HG02970 (cell line): Measurements from ENCODE around the gene OR14A16.

Experiments
- ATAC-seq: cut with Tn5 transposase; IDR thresholded peaks from one replicate; pipeline ENCODE4 v1.9.1; 2021; ENCODE audit warnings: mild to moderate bottlenecking, moderate library complexity, moderate number of reproducible peaks; ENCODE audit not compliant: unreplicated experiment, low FRiP score

The OR14A16 gene, protein sequence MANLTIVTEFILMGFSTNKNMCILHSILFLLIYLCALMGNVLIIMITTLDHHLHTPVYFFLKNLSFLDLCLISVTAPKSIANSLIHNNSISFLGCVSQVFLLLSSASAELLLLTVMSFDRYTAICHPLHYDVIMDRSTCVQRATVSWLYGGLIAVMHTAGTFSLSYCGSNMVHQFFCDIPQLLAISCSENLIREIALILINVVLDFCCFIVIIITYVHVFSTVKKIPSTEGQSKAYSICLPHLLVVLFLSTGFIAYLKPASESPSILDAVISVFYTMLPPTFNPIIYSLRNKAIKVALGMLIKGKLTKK

DNA sequence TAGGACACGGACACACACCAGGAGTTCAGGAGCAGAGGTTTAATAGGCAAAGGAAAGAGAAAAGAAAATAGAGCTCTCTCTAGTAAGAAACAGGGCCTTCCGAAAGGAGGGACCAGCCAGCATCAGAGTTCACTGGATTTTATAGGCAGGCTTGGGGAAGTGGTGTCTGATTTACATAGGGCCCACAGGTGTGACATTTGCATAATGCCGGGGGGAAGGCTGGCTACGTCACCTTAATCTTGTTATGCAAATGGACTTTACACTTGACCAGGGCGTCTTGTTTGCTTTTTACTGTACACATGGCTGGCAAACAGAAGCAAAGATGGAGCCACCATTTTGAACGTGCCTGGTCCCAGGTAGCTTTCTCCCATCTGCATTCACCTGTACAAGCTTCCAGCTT, at the start of gene OR14A16:
OR14A16 (minus strand) TSS at position 97 of the 400 bp plus-strand sequence. CDS start 8,390 bp downstream, outside the sequence.
- ATAC-seq, result no peak

DNA sequence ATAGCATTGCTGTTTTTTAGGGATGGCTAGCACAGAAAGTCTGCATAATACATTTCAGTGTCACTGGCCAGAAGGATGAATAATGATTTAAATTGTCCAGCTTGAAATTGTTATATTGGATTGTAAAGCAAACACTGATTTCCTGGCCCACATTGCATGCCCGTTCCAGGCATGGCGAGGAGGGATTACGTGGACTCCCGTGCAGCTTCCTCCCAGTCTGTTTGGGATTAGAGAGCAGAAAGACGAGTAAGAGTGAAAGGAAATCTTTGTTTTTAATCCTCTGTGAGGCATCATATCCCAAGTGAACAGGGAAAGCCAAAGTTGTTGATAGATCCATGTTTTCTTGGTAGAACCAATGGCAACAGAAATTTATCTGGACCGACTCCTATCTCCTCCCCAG, 41.5 kb upstream of the OR14A16 start:
- no peak for ATAC-seq

DNA sequence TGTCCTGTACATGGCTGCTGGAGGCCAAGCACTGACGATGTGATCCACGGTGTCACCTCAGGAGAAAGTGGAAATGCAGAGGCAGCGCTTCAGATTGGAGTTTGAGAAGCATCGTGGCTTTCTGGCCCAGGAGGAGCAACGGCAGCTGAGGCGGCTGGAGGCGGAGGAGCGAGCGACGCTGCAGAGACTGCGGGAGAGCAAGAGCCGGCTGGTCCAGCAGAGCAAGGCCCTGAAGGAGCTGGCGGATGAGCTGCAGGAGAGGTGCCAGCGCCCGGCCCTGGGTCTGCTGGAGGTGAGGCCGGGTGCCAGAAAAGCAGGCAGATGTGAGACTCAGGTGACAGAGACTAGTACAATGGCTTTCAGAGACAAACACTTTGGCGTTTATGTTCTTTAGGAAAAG, 40.7 kb upstream of the OR14A16 start:
- ATAC-seq, result no peak

DNA sequence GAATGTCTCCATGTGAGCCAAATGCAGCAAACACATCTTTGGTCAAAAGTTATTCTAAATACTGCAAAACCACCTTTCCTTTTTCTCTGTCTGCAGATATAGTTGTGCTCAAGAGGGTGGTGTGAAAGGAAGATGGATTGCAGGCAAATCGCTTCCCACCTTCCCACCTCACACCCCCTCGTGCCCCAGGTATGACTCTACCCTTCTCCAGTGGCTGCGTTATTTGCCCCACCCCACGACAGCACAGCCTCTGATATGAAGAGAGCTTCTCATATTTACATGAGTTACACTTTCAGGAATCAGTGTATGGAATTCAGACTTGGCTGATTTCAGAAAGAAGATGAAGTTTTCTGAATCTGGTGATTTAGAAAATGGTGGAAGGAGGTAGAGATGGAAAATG, 38.8 kb upstream of the OR14A16 start:
- ATAC-seq, result no peak

DNA sequence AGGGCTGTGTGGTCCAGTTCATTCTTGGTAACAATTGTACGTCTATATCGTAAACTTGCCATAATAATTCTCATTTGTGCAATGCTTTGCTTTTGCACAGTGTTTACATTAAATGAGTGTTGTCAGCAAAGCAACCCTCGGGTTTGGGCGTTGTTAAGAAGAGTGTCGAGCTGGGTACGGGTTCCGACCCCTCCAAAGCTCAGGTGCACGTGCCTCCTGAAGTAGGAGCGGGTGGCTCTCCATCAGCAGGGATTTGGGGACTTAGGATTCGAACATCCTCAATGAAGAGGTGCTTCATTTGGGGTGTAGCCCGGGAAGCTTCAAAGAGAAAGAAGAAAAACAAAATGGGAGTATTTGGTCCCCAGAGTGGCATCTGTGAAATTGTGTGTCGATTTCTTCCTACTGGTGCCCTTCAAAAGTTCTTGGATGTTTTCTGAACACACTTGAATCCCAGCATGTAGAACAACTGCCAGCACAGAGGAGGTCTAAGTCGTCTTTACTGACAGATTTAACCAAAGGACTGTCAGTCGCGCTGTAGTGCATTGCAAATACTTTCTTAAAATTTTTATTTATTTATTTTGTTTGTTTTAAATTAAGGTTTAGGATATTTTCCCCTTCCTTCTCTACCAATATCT, 34.2 kb upstream of the OR14A16 start:
- ATAC-seq, result no peak

DNA sequence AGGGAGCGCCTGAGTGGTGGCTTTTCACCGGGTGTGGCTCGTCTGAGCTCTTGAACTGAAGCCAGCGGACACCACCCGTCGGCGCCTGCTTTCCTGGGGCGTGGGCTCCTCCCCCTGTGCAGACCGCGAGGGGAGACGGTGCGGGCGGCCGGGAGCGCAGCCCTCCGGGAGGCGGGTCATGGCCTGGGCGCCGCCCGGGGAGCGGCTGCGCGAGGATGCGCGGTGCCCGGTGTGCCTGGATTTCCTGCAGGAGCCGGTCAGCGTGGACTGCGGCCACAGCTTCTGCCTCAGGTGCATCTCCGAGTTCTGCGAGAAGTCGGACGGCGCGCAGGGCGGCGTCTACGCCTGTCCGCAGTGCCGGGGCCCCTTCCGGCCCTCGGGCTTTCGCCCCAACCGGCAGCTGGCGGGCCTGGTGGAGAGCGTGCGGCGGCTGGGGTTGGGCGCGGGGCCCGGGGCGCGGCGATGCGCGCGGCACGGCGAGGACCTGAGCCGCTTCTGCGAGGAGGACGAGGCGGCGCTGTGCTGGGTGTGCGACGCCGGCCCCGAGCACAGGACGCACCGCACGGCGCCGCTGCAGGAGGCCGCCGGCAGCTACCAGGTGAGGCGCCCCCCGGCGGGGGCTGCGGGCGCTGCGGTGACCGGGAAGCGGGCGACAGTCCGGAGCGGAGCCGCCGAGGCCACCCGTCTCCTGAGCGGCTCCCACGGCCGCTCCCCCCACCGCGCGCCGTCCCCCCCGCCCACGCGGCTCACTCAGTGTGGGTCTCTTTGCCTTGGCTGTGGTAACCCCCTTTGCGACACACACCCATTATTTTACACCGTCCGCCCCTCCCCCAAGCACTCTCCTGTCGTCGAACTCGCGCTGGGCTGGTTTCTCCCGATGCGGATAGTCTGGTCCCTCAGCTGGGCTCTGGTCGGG, 33.4 kb upstream of the OR14A16 start, which contains the start of gene TRIM58:
TRIM58 (plus strand) TSS at position 119 of the 916 bp plus-strand sequence; CDS start at position 179, 60 bp downstream.
- no peak for ATAC-seq

DNA sequence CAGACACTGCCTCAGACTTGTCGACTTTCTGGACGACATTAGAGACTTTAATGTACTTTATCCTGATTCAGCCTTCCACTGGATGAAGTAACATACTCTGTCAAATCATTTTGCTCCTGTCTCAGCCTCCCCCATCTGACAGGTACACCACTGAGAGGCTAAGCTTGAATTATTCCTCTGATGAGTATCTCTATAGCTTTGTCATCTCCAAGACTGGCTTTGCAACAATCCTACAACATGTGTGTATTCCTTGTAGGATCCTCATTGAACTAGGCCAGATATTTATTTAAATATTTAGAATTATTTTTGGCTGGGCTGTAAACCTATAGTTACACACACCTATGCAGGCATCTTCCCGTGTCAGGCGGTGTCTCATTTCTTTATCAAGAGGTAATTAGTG, 32.0 kb upstream of the OR14A16 start:
- ATAC-seq, result no peak

DNA sequence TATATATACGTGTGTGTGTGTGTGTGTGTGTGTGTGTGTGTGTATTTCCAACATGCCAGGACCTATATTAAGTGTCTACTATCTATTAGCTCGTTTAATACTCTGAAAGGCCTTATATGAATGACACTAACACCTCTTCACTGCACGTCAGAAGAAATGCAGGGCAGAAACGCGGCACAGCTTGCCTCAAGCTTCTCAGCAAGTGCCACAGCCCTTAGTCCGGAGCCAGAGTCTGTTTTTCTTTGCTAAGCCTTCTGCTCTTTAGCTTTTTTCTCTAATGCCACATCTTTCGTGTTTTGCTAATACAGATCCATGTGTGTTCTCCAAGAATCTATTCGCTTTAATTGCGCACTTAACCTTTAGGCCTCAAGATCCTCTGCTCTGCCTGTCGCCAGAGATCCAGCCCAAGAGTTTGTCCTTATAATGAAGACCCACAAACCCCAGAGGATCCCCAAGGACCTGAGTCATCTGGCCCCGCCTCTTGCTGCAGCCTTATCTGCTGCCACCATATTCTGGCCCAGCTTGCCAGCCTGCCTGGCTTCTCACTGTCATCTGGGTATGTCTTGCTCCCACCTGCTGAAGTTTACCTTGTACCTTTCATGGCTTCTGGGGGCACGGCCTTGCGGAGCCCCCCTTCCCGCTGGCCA, 31.1 kb upstream of the OR14A16 start:
- no peak for ATAC-seq

DNA sequence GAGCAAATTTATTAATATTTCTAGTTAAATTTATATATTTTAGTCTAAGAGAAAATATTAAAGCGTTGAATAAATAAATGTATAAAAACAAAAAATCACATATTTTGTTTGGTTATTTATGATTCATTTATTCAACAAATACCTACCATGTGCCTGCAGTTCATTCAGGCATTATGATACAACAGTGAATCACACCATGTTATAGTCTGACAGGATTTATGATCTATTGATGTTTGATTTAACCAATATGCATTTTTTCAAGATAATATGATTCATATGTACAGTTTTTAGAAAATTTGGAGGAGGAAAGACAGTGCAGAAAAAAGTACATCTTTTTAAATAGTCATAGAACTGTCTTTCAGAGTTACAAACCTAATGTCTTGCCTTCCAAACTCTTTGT, 25.7 kb upstream of the OR14A16 start:
- no peak for ATAC-seq

DNA sequence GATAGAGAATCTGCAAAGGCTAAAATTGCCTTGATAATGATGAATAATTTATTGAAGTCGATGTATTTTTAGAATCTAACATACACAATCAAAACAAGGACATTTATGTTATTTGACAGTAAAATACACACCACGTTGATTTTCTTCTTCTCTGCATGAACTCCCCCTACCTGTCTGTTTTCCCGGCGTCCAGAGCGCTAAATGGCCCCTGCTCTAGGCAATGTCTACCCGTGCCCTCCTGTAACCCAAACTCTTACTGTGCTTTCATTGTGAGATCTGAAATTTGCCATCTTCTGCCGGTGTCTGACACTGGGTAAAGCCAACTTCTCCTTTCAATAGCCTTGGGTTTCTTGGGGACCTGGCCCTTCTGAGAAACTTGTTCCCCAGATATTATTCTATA, 24.4 kb upstream of the OR14A16 start:
- ATAC-seq, result no peak

DNA sequence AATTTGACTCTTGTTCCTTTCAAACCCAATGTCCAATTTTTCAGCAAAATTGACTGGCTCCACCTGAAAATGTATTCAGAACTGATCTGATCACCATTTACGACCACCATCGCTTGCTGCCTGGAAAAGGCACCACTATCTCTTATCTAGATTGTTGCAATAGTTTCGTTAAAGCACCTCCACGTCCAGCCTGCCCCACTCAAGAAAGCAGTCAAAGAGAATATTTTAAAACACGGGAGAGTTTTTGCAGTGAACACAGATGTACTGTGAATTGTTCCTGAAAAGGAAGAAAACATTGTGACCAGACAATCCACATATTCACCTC, 21.7 kb upstream of the OR14A16 start:
- ATAC-seq, result no peak

DNA sequence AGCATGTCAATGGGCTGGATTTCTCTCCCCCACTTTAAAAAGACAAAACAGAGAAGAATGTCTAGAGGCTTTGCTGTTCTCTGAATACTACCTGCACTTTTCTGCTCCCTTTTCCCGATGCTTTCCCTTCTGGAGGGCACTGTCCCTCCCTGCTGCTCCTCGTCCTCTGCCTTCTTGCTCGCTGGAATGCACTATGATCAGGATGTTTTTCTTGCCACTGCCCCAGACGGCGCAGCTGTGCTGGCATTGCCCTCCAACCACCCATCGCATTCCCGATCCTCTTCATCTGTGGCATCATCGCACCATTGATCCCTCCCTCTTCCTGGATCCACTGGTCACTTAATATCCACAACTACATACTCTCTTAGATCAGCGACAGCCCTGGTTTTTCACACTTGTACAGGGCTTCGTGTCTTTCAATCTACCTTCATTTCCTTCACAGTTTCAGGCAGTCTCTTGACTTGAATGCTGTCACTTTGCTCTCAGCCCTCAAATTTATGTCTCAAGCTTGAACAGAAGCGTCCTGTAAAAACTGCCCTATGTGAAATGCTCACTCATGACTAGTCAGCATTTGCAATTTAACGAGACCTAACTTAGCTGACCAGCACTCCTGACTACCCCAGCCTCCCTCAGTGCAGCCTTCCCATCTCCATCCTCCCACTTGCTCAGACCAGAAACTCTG, 21.2 kb upstream of the OR14A16 start:
- ATAC-seq, result no peak

DNA sequence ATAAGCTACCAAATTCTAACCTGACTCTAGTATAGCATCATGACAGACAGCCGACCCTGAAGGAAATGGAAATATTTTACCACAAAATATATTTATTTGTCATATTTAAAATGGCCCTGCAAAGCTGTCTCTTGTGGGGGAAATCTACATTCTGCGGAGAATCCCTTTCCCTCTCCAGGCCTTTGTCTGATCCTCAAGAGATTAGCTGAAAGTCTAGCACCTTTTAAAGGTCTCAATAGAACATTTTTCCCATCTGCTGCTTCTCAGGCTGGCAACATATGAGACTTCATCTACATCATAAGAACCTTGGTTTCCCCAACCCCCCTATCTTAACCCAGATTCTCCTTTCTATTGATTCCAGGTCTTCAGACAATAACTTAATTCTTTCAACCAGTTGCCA, 19.5 kb upstream of the OR14A16 start:
- ATAC-seq, result no peak

DNA sequence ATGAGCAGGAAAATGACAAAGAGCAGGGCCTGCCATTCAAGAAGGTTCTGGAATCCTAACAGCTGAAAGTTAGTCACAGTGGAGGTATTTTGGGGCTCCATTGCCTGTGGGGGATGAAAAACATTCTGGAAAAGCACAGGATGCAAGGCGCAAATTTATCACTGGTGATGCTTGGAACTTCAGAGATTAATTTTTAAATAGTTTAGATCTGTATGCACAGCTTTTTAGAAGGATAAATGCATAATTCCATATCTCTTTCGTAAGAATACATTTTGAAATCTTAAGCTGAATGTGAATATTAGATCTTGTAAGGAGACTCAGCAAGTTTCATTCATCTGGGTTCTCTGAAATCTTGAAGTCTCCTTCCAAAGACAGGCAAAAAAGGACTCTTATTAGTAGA, 17.9 kb upstream of the OR14A16 start, which contains the start of gene OR11L1:
OR11L1 (minus strand) TSS at position 101 of the 400 bp plus-strand sequence; CDS start at position 101, 0 bp downstream.
- ATAC-seq, result no peak

DNA sequence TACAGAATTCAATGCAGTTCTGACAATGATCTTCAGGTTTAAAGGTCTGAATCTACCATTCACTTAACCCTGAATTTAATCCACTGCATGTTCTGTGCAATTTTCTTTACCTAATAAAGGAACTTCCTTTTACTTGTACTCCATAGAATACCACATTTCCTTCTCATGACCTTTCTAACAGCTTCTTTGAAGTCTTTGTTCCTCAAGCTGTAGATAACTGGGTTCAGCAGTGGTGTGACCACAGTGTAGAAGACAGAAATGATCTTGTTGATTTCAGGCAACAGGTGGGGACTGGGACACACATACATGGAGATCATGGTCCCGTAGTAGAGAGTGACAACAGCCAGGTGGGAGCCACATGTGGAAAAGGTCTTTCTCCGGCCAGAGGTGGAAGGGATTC, 16.9 kb upstream of the OR14A16 start:
- no peak for ATAC-seq

DNA sequence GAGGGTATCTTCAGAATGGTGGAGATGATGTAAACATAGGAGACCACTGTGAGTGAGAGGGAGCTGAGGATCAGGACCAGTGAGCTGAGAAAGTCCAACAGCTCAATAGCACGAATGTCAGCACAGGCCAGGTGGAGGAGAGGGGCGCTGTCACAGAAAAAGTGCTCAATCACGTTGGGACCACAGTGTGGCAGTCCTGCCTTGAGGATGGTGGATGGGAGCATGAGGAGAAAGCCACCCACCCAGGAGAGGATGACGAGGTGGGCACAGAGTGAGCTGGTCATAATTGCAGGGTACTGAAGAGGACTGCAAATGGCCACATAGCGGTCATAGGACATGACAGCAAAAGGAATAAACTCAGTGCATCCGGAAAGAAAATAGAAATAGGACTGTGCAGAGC, 9.7 kb upstream of the OR14A16 start:
- no peak for ATAC-seq

DNA sequence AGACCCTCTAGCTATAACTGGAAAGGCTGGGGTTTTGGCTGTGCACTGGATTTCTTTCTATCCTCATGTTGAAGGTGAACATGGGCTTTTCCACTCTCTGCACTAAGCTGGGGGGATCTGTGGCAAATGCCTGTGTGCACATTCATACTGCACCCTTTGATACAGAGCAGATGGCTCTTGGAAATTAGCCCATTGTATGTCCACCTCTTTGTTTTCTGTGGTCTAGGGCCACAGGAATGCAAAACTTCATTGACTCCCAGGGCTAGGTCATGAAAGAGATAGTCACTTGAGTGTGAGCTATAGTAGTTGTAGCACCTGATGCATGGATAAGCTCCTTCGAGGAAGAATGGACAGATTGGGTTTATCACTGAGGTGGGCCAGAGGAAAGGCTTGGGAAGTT, 5.7 kb upstream of the OR14A16 start:
- no peak for ATAC-seq

DNA sequence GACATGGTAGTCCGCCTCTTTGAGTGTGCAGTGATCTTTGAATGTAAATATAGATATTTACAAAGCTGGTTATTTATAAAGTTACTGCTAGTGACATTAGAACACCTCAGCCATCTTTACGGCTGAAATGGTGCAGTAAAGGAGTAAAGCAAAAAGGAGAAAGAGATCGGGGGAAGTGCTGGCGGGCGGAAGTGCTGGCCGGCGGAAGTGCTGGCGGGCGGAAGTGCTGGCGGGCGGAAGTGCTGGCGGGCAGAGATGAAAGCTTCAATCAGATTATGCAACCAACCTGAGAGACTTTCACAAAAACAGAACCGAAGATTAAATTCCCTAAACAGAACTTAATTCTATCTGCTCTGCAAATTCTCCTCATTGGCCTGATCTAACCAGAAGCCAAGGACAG, 1.4 kb upstream of the OR14A16 start:
- no peak for ATAC-seq

DNA sequence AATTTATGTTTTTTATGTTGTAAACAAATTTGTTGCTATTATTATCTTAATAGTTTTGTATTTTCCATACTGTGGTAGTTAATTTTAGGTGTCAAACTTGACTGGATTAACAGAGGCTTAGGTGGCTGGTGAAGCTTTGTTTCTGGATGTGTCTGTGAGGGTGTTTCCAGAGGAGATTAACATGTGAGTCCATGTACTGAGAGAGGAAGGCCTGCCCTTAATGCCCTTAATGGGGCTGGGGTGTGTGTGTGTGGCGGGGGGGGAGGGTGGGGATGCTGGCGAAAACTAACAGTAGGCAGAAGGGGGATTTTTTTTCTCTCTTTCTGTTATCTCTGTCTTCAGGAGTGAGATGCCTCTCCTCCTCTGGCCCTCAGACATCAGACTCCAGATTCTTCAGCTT, 1.9 kb downstream of the OR14A16 start:
- no peak for ATAC-seq

DNA sequence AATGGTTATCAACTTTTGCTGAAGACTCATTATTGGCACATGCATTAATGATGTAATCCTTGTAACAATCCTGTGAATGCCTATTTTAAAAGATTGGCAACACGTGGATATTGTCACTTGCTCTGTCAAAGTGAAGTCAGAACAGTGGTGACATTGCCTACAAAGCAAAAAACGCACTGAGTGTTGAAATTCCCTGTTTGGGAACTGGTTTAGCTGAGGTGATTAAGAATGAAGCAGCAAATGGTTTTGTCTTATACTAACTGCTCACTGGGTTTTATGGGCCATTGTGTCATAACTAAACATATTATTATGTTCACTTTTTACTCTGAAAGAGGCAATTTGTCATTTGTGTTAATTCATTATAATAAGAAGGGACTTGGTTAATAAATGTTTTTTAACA, 11.3 kb downstream of the OR14A16 start:
- no peak for ATAC-seq
